GM18526 (cell line): ENCODE results near the gene ZAP70.

Experiments
- POLR2A ChIP-seq: IDR thresholded peaks from 3 replicates; pipeline ENCODE4 v1.6.1; 2011; ENCODE audit not compliant: insufficient read length; ENCODE audit errors: extremely low read depth

The ZAP70 gene

DNA sequence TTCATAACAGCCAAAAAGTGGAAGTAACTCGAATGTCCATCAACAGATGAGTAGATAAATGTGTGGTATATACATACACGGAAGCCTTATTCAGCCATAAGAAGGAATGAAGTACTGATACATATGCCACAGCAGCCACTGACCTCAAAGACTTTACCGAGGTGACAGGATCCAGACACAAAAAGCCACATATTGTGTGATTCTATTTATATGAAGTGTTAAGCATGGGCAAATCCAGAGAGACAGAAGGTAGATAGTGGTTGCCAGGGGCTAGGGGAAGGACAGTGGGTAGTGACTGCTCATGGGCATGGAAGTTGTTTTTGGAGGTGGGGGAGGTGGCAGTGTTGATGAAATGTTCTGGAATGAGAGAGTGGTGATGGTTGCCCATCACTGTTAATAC lies 33.9 kb downstream of the ZAP70 start:
- TF ChIP-seq POLR2A = no peak

DNA sequence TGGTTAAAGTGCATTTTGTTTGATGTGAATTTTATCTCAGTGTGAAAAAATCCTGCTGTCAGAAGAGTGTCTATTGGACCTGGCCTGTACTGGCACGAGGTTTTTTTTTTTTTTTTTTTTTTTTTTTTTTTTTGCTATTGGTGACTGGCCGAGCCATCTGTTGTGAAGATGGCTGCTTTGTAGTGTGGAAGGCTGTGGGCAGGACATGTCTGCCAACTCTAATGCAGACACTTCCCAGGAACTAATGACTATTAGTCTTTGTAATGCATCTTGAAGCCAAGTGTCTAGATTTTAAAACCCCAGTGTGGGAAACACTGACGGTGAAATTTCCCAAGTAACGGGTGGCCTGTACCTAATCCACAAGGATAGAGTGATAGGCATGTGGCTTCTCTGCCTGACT lies 34.3 kb downstream of the ZAP70 start:
- no peak for TF ChIP-seq POLR2A

DNA sequence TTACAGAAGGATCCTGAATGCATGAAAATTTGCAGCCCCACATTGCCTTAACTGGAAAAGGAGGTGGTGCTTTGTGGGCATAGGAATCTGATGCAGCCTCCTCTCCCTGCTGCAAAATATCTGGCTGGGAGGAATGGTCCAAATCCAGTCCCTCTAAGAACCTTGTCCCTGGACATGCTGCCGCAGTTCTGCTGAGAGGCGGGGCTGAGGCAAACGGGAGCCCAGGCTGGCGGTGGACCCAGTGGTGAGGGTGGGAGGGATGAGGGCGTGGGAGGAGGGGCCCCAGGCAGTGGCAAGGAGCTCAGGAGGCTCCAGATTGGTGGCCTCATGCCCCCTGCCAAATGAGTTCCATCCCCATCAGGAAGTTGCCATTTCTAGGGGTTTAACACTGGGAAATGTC lies 36.2 kb downstream of the ZAP70 start:
- TF ChIP-seq POLR2A = no peak

DNA sequence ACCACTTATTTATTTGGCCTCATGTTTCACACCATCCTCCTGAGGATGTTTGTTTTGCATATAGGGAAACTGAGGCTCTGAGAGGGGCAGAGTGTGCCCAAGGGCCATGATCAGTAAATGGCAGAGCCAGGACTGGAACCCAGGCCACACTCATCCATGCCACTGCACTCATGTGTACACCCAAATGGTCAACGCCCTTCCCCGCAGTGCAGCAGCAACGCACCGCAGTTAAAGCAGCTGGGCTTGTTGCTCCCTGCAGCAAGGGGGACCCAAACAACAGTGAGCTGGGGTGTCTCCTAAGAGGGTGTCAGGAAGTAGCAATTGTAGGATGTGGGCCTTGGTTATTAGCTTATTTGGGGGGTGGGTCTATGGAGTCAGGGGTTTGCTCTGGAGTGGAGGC lies 36.6 kb downstream of the ZAP70 start:
- no peak for TF ChIP-seq POLR2A

DNA sequence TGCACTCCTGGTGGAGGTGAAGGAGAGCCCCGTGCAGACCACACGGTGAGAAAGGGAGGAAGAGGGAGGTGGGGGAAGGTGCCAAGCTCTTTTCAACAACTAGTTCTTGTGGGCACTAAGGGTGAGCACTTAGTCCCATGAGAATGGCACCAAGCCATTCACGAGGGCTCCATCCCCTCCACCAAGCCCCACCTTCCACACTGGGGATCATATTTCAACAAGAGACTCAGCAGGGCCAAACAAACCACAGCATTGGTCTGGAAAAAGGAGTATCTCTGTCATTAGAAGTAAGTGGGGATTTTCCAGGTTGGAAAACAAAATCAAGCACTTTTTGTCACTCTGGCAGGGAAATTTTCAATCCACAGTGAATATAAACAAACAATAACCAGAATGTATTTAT lies 38.4 kb downstream of the ZAP70 start:
- TF ChIP-seq POLR2A = no peak

DNA sequence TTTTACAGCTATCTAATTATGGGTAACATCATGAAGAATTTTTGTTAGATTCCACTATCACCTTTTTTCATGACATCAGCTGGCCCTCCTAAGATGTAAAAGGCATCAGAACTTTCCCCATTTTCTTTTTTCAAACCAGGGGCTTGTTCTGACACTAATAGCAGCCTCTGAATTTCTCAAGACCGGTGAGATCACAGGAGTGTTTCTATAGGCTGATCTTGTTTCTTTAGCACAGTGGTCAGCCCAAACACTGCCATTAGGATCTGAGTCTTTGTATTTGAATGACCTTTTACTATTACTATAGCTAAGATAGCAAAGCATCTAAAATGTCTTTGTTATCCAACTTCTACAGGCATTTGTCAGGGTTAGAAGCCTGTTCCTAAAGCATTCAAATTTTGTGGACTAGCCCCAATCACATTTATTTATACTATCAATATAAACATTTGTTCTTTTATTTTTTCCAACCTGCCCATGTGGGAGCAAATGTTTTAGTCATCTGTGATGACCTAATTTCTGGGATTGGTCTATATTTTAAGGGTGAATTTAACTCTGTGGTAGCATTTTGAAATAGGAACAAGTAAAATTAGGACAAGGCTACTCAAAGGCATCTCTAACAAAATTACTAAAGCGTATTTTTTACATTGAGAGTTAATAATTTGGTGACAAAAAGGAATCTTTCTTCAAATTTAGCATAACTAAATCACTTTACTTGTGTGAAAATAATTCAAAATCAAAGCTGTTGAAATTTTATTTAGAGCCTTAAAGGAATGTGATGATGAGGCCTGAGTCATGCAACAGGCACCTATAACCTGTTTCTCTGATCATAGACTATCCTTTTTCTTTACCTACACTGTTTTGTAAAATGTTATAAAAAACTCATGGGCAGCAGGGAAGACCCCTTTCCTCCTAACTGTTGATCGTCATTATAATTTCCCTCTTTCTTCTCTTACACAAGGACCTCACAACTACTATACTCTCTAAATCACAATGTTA lies 39.3 kb downstream of the ZAP70 start:
- no peak for TF ChIP-seq POLR2A

DNA sequence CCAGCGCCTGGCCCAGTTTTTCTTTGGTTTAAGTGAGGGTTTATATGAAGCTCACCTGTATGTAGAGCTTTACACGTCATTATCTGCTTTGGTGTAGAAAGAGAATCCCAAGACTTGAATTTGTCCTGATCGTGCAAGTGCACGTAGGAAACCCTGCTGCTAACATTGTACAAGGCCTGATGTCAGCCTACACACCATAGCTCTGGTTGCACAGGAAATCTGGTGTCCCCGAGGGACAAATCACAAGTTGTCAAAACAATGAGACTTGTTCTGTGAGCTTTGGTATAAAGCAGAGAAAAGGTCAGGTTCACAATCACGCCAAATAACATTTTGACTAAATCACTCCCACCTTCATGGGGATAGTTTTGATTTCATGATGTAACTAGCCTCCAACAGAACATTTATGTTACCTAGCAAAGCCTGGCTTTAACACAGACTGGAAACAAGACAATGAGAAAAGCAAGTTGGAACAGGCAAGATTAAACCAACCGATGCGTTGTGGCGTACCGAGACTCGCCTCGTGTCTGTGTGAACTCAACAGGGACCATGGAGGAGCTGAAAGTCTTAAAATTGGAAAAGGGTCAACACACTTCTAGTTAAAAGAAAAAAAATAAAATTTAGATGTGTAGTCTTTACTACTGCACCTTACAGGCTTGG lies 41.4 kb downstream of the ZAP70 start:
- TF ChIP-seq POLR2A = no peak

DNA sequence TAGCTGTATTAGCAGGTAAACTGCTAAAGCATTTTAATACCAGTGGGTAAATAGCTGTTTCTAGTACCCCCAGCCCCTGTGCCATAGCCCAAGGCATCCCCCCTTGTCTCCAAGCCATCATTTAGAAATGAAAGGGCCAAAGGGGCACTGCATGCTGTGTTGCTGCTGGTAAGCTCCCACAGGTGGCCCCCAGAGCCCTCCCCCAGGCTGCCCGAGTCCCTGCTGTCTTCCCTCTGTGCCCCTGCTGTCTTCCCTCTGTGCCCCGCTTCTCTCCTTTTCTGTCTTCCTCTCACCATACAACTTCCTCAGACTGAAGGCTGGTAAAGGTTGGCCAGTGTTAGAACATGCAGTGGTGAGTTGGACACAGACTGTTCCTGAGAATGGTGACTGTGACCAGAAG lies 42.1 kb downstream of the ZAP70 start:
- no peak for TF ChIP-seq POLR2A

DNA sequence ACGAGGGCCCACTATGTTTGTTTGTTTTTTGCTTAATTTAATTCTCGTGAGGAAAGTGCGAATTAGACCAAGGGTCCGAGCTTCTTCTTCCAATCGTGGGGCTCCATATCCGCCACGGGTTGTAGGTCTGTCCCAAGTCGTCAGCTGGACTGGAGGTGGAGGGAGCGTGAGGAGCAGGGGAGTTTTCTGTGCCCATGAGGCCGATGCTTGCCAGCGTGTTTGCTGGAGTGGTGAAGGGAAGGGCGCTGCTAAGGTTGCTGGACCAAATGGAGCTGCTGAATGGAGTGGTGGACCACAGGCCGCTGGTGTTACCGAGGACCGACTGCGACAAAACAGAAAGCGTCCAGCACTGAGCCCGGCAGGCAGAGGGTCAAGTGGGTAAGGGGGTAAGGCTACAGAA lies 43.7 kb downstream of the ZAP70 start:
- TF ChIP-seq POLR2A = no peak

DNA sequence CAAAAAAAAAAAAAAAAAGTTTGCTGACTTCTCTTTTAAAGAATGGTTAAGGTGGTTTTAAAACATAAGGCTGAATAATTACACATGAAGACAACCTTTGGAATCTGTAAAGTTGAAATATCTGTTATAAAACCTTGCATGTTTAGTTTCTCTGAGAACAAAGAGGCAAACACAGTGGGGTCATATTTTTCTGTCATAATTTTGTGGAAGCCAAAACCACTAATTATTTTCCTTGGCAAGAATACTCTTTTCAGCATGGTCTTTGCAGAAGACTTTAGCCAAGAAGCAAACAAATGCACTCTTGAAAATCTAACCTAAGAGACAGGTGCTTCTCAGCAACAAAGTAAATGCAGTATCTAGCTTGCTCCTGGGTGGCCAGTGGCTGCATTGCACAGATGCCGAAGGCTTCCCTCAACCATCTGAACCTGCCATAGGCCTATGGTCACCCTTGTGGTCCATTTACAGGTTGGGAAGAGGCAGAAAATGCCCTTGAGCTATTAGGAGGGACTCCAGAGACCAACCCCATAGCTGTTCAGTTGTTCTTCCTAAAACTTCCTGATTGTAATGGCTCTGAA lies 44.8 kb downstream of the ZAP70 start:
- TF ChIP-seq POLR2A = no peak

DNA sequence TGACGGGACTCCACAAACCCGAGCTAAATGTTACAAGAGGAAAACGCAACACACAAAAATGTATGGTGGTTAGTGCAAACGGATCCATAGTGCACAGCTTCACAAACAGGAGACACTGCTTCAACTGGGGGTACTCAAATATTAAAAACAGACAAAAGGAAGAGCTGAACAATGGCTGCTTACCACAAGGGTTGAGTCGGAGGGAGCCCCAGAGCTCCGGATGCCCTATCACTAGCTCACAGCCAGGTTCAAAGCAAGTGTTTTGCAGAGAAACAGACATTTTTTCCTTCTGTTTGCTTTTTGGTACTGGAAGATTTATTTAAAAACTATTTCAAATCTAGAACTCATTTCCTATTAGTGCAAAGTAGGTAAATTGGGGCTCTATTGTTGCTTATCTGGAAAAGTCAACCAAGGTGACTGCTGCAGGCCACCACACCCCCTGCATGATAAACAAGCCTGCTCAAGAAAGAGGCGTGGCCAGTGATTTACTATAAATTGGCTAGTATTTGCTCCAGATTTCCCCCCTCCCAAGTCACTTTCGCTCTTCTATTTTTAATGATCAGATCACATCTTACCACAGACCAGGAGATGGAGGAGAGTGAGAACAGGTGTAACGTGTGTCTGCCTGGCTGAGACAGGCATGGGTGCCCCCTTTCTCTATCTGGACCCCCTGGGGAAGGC lies 46.5 kb downstream of the ZAP70 start:
- no peak for TF ChIP-seq POLR2A

DNA sequence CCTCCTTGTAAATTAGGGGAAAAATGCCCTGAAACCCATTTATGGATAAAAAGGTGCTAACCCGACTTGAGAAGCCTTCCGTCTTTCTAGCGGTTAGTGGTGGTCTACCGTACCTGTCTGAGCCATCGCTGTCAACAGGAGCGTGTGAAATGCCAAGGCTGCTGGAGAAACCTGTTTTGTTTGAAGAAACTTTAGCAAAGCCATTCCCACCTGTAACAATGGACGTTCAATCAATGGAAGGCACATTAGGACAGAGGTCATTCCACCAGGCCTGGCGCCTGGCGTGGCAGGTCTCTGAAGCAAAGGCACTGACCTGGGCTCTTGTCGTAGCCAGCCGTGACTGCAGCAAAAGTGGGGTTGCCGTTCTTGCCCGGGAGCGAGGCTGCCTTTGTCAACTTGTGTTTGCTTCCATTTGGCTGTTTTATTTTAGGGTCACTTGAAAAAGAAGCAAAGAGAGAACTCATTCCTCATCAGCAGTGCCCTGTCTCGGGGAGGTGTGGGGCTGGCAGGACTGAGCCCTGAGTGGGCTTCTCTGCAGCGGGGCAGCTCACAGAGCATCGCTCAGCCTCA lies 47.2 kb downstream of the ZAP70 start:
- no peak for TF ChIP-seq POLR2A

DNA sequence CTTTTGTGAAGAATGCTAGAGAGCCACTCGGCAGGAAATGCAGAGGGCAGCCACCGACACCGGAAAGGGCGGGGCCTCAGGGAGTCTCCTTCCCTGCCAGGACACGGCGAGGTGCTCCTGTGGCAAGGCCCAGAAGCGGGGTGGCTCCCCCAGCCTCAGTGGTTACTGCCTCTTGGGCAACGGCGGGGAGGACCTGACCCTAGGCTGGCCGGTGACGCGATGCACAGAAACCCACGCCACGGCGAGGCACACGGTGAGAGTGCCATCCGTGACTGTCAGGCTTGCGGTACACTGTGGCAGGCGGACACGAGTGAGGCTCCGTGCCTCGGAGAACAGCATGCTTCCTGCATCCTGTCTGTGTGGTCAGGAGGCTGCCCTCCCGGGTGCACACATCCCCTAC lies 47.8 kb downstream of the ZAP70 start:
- no peak for TF ChIP-seq POLR2A

DNA sequence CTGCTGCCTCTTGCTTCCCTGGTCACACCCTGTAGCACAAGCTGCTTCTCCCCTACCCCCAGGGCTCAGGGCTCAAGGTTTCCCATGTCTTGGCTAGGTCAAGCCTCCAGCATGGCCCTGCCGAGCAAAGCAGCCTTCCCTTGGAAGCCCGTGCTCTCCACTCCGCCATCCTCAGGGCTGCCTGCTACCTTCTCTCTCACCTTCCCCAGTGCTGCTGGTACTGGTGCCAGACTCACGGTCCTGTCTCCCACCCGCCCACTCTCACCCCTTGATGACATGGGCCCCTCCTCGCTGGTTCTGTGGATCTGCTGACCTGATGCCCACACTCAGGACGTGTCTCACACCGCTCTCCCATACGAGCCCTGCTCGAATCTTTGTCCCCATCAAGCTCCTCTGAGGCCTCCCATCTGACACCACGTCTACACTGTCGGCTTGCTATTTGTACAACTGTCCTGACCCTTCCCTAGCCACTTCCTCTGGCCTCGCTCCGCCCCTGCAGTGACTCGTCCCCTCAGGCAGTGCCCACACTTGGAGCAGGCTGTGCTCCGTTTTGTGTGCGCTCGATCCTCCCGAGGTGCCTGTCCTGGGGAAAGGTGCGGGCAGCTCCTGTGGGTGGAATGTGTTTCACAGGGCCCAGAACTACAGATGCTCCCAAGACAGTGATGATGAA lies 49.9 kb downstream of the ZAP70 start:
- no peak for TF ChIP-seq POLR2A
